Activated CD8-positive, alpha-beta memory T cell treated with anti-CD3 and anti-CD28 coated beads, Interleukin-2, amount 10 ng/mL, durations not matched to agents 7 days and 5 days (primary cell): ENCODE measurements around the gene SRSF12. TPM values are rescaled to one million over a fixed set of nuclear protein-coding genes. Genes with fewer than 3 reads are reported as not detected.
"Not testable (repeated sequence)": the region's sequence is repeated elsewhere in the genome, so short reads cannot be mapped to it uniquely, and the experiment has no call there.

Experiments used
- ATAC-seq: fragments of 150-1000 bp; cut with Tn5 transposase; one replicate; pipeline ENCODE4 v1.10.0; 2021; ENCODE audit warnings: moderate library complexity
- CTCF ChIA-PET: fragments of 350-600 bp; sonication (Branson Sonifier 250); formaldehyde crosslinking; loops from one replicate; lab custom pipeline; 2021; ENCODE audit warnings: antibody characterized with exemption; lab: Charles Lee
- DNase-seq: peaks from one replicate; pipeline ENCODE4 v3.0.0-alpha.2; 2020
- H3K27ac Mint-ChIP-seq: one replicate; pipeline ENCODE4 v1.8.0; 2021; ENCODE audit warnings: mild to moderate bottlenecking, mixed read lengths
- H3K27me3 Mint-ChIP-seq: one replicate; pipeline ENCODE4 v1.8.0; 2021; ENCODE audit warnings: mixed read lengths
- H3K36me3 Mint-ChIP-seq: one replicate; pipeline ENCODE4 v1.8.0; 2021; ENCODE audit warnings: mild to moderate bottlenecking, mixed read lengths
- H3K4me1 Mint-ChIP-seq: one replicate; pipeline ENCODE4 v1.8.0; 2021; ENCODE audit warnings: mixed read lengths
- H3K4me3 Mint-ChIP-seq: one replicate; pipeline ENCODE4 v1.8.0; 2021; ENCODE audit warnings: mild to moderate bottlenecking, moderate library complexity, mixed read lengths
- H3K9me3 Mint-ChIP-seq: one replicate; pipeline ENCODE4 v1.8.0; 2022; ENCODE audit warnings: low read depth, mixed read lengths
- total RNA-seq, 2 experiments: library from RNA; stranded (reverse); gene quantifications; one replicate each; pipeline ENCODE4 v1.2.3, GENCODE V29; 2021

The SRSF12 gene
- total RNA-seq, 2 experiments from 2014 or later = not detected

DNA sequence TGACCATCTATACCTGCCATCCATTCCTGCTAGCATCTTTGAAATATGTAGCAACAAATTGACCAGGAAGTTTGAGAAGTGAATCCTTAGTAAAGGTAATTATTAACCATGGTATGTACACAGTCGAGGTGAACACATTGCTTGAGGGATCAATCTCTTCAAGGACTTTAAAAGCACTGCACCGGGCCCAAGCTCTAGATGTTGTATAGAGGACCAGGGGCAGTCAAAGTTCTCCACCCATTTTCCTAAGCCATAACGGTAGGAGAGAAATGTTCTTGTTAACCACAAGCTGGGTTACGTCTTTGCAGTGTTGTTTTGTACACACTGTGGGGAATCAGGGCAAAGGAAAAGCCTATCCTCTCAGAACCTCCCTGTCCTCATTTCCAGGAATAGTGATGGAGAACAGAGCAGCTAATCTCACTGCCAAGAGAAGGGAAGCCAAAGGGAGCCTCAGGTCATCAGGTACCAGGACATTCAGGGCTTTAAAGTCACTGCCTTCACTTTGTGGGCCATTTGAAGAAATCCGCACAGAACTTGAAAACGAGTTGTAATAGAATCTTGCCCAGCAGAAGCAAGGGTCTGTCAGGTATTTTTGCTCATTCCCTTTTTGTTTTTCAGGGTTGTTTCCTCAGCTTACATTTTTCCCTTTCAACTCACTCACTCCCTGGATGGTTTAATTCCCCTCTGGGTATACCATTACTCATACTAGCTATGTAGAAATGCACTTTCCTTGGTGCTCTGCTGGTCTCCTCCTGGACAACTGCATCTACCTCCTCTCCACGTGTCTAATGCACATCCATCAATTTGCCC, 22.7 kb upstream of the SRSF12 start:
- Mint-ChIP-seq H3K9me3 (no peaks in the 10 kb centered on the region), H3K27me3 (peaks cover 10% of the 10 kb centered on the region), H3K27ac (no peak overlapping the region), H3K4me3 (no peak overlapping the region), H3K36me3 (no peaks in the 10 kb centered on the region), H3K4me1 (peaks cover 14% of the 10 kb centered on the region)
- DNase-seq = no peak
- CTCF ChIA-PET = interaction anchor here (0.9 kb wide), 1 partner anchor 8 kb away, joined by 3 read pairs; no protein-coding TSS in a partner anchor
- ATAC-seq = no peak

DNA sequence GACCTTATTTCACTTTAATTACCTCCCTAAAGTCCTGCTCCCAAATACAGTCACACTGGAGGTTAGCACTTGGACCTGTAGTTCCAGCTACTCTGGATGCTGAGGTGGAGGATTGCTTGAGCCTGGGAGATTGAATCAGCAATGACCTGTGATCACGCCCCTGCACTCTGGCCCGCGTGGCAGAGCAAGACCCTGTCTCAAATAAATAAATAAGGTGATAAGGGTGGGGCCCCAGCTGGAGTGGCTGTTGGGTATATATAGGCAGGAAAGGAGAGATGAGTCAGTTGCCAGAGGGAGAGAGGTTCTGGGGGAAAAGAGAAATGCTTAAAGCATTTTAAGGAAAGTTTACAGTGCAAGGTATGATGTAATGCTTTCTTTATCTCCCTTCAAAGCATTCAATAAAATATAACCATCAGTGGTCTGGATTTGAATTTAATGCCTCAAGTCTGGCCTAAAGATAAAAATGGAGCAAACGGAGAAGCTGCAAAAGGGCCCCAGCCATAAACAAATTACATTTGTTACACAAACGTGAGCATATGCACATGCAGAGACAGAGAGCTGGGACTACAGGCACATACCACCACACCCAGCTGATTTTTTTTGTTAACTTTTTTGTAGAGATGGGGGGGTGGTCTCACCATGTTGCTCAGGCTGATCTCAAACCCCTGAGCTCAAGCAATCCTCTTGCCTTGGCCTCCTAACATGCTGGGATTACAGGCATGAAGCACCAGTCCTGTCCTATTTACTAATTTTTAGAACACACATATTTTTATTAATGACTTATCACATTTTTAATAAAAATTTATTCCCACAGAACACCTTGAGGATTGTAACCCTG, 21.9 kb upstream of the SRSF12 start:
- DNase-seq (no peak), ATAC-seq (no peak)
- Mint-ChIP-seq H3K27me3 (peaks cover 10% of the 10 kb centered on the region), H3K27ac (no peak overlapping the region), H3K9me3 (no peaks in the 10 kb centered on the region), H3K4me3 (no peak overlapping the region), H3K36me3 (no peaks in the 10 kb centered on the region), H3K4me1 (peaks cover 9% of the 10 kb centered on the region)
- CTCF ChIA-PET = interaction anchor here (0.9 kb wide), 1 partner anchor 9 kb away, joined by 3 read pairs; no protein-coding TSS in a partner anchor

DNA sequence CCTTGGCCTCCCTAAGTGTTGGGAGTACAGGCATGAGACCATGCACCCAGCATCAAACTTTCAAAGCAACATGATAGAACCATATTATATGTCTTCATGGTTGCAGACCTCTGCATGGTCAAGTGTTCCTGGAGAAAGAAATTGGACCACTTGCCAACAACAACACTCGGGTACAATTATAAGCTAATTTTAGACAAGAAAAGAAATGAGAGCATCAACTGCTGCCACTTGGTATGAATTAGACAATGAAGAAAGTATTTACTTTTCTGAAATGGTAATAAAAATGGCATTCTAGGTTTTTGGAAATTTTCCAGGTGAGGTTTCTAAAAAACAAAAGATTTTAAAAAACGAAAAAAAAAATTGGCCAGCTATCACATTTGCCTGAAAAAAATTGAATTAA, 20.3 kb upstream of the SRSF12 start:
- CTCF ChIA-PET = interaction anchor here (0.6 kb wide), 1 partner anchor 8 kb away, joined by 3 read pairs; the partner anchor contains the start of gene PM20D2
- Mint-ChIP-seq H3K36me3 (no peaks in the 10 kb centered on the region), H3K27me3 (peaks cover 3% of the 10 kb centered on the region)

DNA sequence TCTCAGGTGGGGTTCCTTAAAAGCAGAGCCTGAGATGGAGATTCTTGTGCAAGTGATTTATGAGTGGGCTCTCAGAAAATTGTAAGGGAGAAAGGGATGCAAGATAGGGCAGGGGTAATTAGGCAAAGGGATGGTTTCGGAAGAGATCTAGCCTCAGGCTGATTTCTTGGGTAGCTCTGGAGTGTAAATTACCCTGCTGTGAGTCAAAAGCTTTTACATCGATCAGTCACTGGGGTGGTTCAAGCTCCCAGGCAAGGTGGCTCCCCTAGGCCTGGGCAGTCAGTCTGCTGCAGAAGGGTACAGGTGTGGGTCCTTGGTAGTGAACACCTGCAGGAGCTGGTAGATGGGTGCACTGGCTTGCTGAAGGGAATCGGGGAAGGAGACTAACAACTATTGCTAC, 16.9 kb upstream of the SRSF12 start:
- ATAC-seq (no peak), DNase-seq (no peak)
- Mint-ChIP-seq H3K4me3 (no peak overlapping the region), H3K27me3 (peaks cover 3% of the 10 kb centered on the region), H3K4me1 (no peaks in the 10 kb centered on the region), H3K27ac (no peak overlapping the region), H3K9me3 (no peaks in the 10 kb centered on the region), H3K36me3 (no peaks in the 10 kb centered on the region)
- CTCF ChIA-PET = interaction anchor here (1.1 kb wide), 1 partner anchor 238 kb away, joined by 3 read pairs; no protein-coding TSS in a partner anchor

More for the DNA sequence above, 20.3 kb upstream of the SRSF12 start:
- DNase-seq (no peak), ATAC-seq (no peak)
- Mint-ChIP-seq H3K9me3 (no peaks in the 10 kb centered on the region), H3K4me3 (no peak overlapping the region), H3K27ac (no peak overlapping the region), H3K4me1 (no peaks in the 10 kb centered on the region)

DNA sequence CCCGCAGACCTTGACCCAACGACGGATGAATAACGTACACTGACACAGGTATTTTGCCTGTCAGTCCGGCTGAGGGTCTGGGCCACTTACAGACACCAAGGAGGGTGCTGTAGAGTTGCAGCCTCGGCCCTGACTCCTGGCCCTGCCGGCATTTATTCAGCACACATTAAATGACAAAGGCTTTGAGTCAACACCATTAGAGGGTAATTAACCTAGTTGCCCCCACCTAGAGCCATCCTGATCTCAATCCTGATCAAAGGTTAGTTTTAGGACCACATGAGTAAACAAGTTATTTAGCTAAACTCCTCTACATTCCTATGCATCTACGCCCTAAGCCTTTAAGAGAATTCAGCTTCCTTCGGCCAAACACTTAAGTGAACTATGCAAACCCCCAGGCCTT, 16.1 kb upstream of the SRSF12 start:
- CTCF ChIA-PET = interaction anchor here (1.2 kb wide), 1 partner anchor 233 kb away, joined by 3 read pairs; no protein-coding TSS in a partner anchor
- H3K4me3 Mint-ChIP-seq = no peak overlapping the region
- no peak overlapping the region for H3K27ac Mint-ChIP-seq
- H3K27me3 Mint-ChIP-seq = peaks cover 3% of the 10 kb centered on the region
- no peak for ATAC-seq
- no peaks in the 10 kb centered on the region for H3K4me1 Mint-ChIP-seq
- no peaks in the 10 kb centered on the region for H3K36me3 Mint-ChIP-seq
- H3K9me3 Mint-ChIP-seq = no peaks in the 10 kb centered on the region
- no peak for DNase-seq

DNA sequence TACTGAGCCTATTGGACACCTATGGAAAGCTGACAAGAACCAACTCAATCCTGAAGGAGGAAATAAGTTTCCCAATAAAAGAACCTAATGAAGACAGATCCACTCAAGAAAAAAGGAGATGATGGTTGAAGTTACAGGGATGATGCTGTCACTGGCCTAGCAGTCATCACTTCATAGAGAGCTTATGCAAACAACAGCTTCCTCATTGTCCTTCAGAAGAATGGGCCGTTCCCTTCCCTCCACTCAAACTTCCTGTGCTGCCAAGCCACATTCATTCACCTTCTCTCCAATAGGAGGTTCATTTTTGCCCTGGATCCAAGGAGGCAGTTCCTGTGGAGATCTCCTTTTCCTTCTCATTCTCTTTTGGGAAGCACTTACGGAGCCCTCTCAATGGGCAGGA, 14.2 kb upstream of the SRSF12 start:
- Mint-ChIP-seq H3K36me3 (no peaks in the 10 kb centered on the region), H3K9me3 (no peaks in the 10 kb centered on the region), H3K27ac (no peak overlapping the region), H3K4me1 (no peaks in the 10 kb centered on the region), H3K4me3 (no peak overlapping the region), H3K27me3 (peaks cover 3% of the 10 kb centered on the region)
- CTCF ChIA-PET = interaction anchor here (0.6 to 2.0 kb wide), 2 partner anchors 10 to 13 kb away, joined by 3 to 4 read pairs; partner anchors contain the start of gene PM20D2
- DNase-seq = no peak
- ATAC-seq = no peak

DNA sequence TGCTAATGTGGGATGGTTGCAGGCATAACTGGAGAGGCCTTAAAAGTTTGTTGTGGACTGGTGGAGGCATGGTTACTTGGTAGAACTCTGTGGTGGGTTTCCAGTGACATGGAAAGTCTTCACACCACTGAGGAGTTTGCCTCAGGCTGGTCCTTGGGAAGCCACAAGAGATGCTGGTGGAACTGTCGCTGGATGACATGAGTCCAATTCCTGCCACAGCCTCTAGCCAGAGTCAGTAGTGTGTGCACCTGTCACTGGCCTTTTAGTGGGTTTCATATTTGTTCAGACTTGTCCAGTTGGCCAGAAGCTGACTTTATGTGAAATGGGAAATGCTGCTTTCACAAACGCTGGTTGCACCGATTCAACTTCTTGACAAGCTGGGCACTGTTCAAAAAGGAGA, 13.7 kb upstream of the SRSF12 start:
- Mint-ChIP-seq H3K9me3 (no peaks in the 10 kb centered on the region), H3K4me3 (no peak overlapping the region), H3K4me1 (no peaks in the 10 kb centered on the region), H3K27ac (no peak overlapping the region), H3K36me3 (no peaks in the 10 kb centered on the region), H3K27me3 (peaks cover 3% of the 10 kb centered on the region)
- CTCF ChIA-PET = interaction anchor here (0.6 to 2.0 kb wide), 2 partner anchors 10 to 14 kb away, joined by 3 to 4 read pairs; partner anchors contain the start of gene PM20D2
- ATAC-seq = no peak
- no peak for DNase-seq

DNA sequence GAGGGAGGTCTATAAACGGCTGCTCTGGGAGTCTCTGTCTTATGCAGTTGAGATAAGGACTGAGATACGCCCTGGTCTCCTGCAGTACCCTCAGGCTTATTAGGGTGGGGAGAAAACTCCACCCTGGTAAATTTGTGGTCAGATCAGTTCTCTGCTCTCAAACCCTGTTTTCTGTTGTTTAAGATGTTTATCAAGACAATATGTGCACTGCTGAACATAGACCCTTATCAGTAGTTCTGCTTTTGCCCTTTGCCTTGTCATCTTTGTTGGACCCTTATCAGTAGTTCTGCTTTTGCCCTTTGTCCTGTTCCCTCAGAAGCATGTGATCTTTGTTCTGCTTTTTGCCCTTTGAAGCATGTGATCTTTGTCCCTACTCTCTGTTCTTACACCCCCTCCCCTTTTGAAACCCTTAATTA, 10.4 kb upstream of the SRSF12 start:
- H3K36me3 Mint-ChIP-seq, H3K9me3 Mint-ChIP-seq, ATAC-seq, H3K27ac Mint-ChIP-seq, H3K4me3 Mint-ChIP-seq, DNase-seq, CTCF ChIA-PET, H3K27me3 Mint-ChIP-seq, H3K4me1 Mint-ChIP-seq: not testable (repeated sequence)

DNA sequence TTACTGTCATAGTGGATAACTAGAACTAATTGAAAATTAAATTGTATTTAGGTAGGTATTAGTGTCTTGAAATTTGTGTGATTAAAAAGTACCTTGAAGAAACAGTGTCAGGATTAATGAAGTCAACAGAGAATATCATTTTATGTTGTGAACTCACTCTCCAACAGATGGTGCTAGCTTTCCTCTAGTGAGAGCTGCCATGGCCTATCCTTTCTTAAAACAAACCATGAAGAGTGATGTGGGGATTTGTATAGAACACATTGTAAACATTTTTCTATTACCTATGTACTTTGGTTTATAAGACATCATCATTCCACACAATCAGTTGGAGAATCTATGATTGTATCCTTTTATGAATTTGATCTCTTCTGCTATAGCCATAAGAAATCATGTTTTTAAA, 4.8 kb upstream of the SRSF12 start:
- Mint-ChIP-seq H3K4me3 (no peak overlapping the region), H3K36me3 (no peaks in the 10 kb centered on the region), H3K27me3 (peaks cover 17% of the 10 kb centered on the region), H3K4me1 (no peaks in the 10 kb centered on the region), H3K27ac (no peak overlapping the region), H3K9me3 (no peaks in the 10 kb centered on the region)
- CTCF ChIA-PET = interaction anchor here (1.6 to 1.7 kb wide), 3 partner anchors 10 to 139 kb away, joined by 3 to 4 read pairs (median 4); no protein-coding TSS in a partner anchor
- ATAC-seq = peak; percentile 42
- no peak for DNase-seq

DNA sequence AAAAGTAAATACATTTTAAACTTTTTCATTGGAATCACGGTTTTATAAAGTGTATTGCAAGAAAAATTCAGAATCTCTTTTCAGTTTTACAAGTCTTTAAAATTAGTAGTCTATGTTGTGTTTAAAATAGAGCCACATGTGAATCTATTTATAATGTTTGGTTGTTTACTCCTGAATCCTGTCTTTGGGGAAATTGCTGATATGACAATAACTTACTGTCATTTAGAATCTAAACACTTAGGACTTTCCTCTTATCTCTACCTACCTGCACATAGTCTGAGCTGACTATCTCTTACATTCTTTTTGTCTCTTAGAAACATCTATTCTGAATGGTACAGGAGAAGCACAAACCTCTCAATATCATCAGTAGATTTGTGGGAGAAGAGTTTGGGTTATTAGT, 4.1 kb upstream of the SRSF12 start:
- Mint-ChIP-seq H3K27ac (no peak overlapping the region), H3K4me3 (no peak overlapping the region), H3K9me3 (no peaks in the 10 kb centered on the region), H3K36me3 (no peaks in the 10 kb centered on the region), H3K4me1 (peaks cover 3% of the 10 kb centered on the region), H3K27me3 (peaks cover 20% of the 10 kb centered on the region)
- DNase-seq (no peak), ATAC-seq (no peak)
- CTCF ChIA-PET = interaction anchor here (1.6 to 1.7 kb wide), 2 partner anchors 23 to 138 kb away, joined by 4 read pairs; no protein-coding TSS in a partner anchor

DNA sequence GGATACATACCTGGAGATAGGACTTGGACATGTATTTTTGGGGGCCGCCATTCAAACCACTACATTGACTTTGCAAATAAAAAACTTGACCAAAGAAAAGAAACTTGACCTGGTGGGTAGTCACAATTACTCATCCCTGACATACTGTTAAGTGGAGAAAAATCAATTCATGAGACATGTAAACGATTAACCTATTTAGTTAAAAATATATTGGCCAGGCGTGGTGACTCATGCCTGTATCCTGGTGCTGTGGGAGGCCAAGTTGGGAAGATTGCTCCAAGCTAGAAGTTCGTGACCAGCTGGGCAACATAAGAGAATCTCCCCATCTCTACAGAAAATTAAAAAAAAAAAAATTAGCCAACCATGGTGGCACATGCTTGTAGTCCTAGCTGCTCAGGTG, 2.5 kb upstream of the SRSF12 start:
- ATAC-seq = no peak
- Mint-ChIP-seq H3K9me3 (no peaks in the 10 kb centered on the region), H3K27me3 (peaks cover 29% of the 10 kb centered on the region), H3K36me3 (no peaks in the 10 kb centered on the region), H3K27ac (no peak overlapping the region), H3K4me3 (no peak overlapping the region), H3K4me1 (peaks cover 5% of the 10 kb centered on the region)
- CTCF ChIA-PET = no interaction called here
- DNase-seq = no peak

DNA sequence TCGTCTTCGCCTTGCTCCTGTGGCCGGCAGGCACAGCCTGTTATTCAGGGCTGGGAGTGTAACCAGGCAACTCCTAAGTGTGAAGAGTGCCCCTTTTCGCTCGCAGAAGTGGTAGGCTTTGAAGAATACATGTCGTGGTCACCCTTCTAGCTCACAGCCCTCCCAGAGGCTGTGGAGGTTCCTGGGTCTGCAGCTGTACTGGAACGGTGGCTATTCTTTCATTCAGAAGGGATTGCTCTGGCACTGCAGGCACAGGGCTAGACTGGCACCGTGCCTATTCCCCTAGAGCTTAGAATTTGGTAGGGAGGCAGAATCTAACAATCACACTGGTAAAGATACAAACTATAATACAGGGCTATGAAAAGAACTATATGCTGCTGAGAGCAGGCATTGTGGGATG, 1.1 kb upstream of the SRSF12 start:
- ATAC-seq = no peak
- DNase-seq = no peak
- H3K9me3 Mint-ChIP-seq = no peaks in the 10 kb centered on the region
- CTCF ChIA-PET = interaction anchor here (1.2 kb wide), 1 partner anchor 42 kb away, joined by 3 read pairs; no protein-coding TSS in a partner anchor
- H3K27me3 Mint-ChIP-seq = peaks cover 29% of the 10 kb centered on the region
- no peaks in the 10 kb centered on the region for H3K36me3 Mint-ChIP-seq
- H3K4me1 Mint-ChIP-seq = peaks cover 5% of the 10 kb centered on the region
- H3K27ac Mint-ChIP-seq = no peak overlapping the region
- peak overlapping the region; percentile 48 for H3K4me3 Mint-ChIP-seq

DNA sequence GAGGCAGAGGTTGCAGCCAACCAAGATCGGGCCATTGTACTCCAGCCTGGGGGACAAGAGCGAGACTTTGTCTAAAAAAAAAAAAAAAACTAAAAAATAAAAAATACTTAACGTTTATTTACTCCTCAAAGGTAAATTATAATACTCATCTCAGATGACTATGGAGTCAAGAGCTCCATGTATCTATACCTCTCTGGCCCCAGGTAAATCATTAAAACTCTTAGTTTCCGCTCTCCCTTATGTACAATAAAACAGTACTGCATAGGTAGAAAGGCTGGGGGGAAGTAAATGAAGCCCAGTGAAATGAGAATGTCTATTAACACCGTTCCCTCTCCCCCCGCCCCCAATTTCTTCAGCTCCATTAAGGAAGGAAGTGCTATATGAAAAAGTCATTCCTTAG, 1.2 kb downstream of the SRSF12 start:
- H3K27me3 Mint-ChIP-seq = peaks cover 29% of the 10 kb centered on the region
- H3K27ac Mint-ChIP-seq = no peak overlapping the region
- CTCF ChIA-PET = interaction anchor here (0.8 to 2.4 kb wide), 8 partner anchors 8 to 134 kb away, joined by 3 to 8 read pairs (median 5); partner anchors contain the start of genes PM20D2 and PNRC1
- ATAC-seq (no peak), DNase-seq (no peak)
- peak overlapping the region; percentile 74 for H3K4me3 Mint-ChIP-seq
- H3K4me1 Mint-ChIP-seq = peaks cover 5% of the 10 kb centered on the region
- H3K36me3 Mint-ChIP-seq = no peaks in the 10 kb centered on the region
- H3K9me3 Mint-ChIP-seq = no peaks in the 10 kb centered on the region
